Heart left ventricle (tissue), 16 donors: ENCODE measurements around the gene THSD4. TPM values are rescaled to one million over a fixed set of nuclear protein-coding genes. Genes with fewer than 3 reads are reported as not detected.

ENCODE experiments used
- ATAC-seq, 4 donors: fragments of 200-7000 bp; cut with Tn5 transposase; one replicate each; pipeline ENCODE4 v1.9.1; 2020 to 2022; ENCODE audit warnings: moderate library complexity in 4 of 4, mild to moderate bottlenecking in 3 of 4, moderate number of reproducible peaks in 1 of 4
- DNase-seq, 5 donors: peaks; one replicate each; pipeline ENCODE4 v3.0.0-alpha.2; 2020
- H3K27ac ChIP-seq, 12 donors: fragments of 200-600 bp; sonication (generic) in 4 of 12; one replicate each; pipeline versions ENCODE4 v1.5.0 to v1.8.0; 2016 to 2022; ENCODE audit warnings: mild to moderate bottlenecking in 2 of 12
- H3K27me3 ChIP-seq, 9 donors: fragments of 200-600 bp; sonication (generic) in 2 of 9; one replicate each; pipeline versions ENCODE4 v1.5.1 to v1.8.0; 2016 to 2022; ENCODE audit warnings: mild to moderate bottlenecking in 3 of 9
- H3K36me3 ChIP-seq, 9 donors: fragments of 200-600 bp; sonication (generic) in 2 of 9; one replicate each; pipeline versions ENCODE4 v1.5.0 to v1.8.0; 2018 to 2022; ENCODE audit warnings: mild to moderate bottlenecking in 2 of 9
- H3K4me1 ChIP-seq, 12 donors: fragments of 200-600 bp; sonication (generic) in 4 of 12; one replicate each; pipeline versions ENCODE4 v1.5.0 to v1.8.0; 2016 to 2022; ENCODE audit warnings: mild to moderate bottlenecking in 3 of 12
- H3K4me3 ChIP-seq, 12 donors: fragments of 200-600 bp; sonication (generic) in 4 of 12; one replicate each; pipeline versions ENCODE4 v1.5.0 to v1.8.0; 2017 to 2022; ENCODE audit warnings: mild to moderate bottlenecking in 9 of 12, moderate library complexity in 4 of 12
- H3K9me3 ChIP-seq, 12 donors: fragments of 200-600 bp; sonication (generic) in 4 of 12; one replicate each; pipeline versions ENCODE4 v1.5.0 to v1.8.0; 2016 to 2022; ENCODE audit warnings: mild to moderate bottlenecking in 1 of 12
- POLR2A ChIP-seq, 2 donors: fragments of 450-650 bp; IDR thresholded peaks; one replicate each; pipeline ENCODE4 v1.6.1; 2017; ENCODE audit warnings: antibody characterized with exemption in 2 of 2, mild to moderate bottlenecking in 2 of 2, moderate library complexity in 2 of 2
- WGBS, 4 donors: extraction: QIAGEN DNeasy Blood & Tissue Kit in 2 of 4; methylation state at CpG; one replicate each; pipeline versions ENCODE4 v1.1.5 to v1.1.7; 2013 to 2018; 5-methylcytosine and 5-hydroxymethylcytosine counted together
- intact Hi-C, 10 donors: fragments of 100-400 bp; cut with DNase I; formaldehyde crosslinking; loops; one replicate each; pipeline versions ENCODE4 v1.11.1 to v1.14.2; 2022
- polyA plus RNA-seq, 2 donors: library from polyadenylated mRNA; stranded (reverse); fragments of 200-250 nt; gene quantifications; one replicate each; pipeline ENCODE4 v1.2.3, GENCODE V29; 2013
- total RNA-seq, 9 donors: library from RNA; depleted of rRNA in 2 of 9; stranded (reverse); fragments of >200 nt in 2 of 9; fragmentation: NEBNext Ultra II Directional in 3 of 9; extraction: Animal tissue kit (Norgen Biotek cat#: 25700) in 3 of 9; gene quantifications; one replicate each; pipeline versions ENCODE4 v1.1.0 to v1.2.4, GENCODE V29; 2016 to 2023
- TF ChIP-seq, protein P1 (sequence below), 12 donors: fragments of 200-600 bp; sonication (generic) in 4 of 12; IDR thresholded peaks; one replicate each; pipeline versions ENCODE4 v1.5.0 to v1.8.0; 2018 to 2022; ENCODE audit warnings: antibody characterized with exemption in 12 of 12, mild to moderate bottlenecking in 5 of 12
- donor health status: ischemic (EF 13 %, LVEDD 7.1; RV severe dilation, severe dysfunction).
- donor health status: healthy with polysubstance abuse.
- donor health status: DM: no; HTN: yes; CAD: no.
- donor health status: DM: no; HTN: no; CAD: no.
- donor health status: ischemic (EF 25% LVEDD 6.9; RV normal size, moderate dysfunction).
- donor health status: ischemic (EF 25% LVEDD 5.7; RV mildly dilated, moderate dysfunction).
- donor health status: healthy.
- donor health status: DM: yes; HTN: yes; CAD: no.
- donor health status: ischemic (EF 35%, LVEDD 5.7; RV mildly dilated, moderate dysfunction).
- donor health status: nonischemic (EF 11% LVEDD 7.7; RV severe dilation, severe dysfunction).
- donor health status: DM: yes; HTN: yes; CAD: no.
- donor health status: PGD.
- donor health status: ischemic (EF 29% LVEDD 5.4; RV normal size, mild dysfunction).
- donor health status: nonischemic (EF 23%, LVEDD 6.1; RV moderate dilation, normal function).

The THSD4 gene
- total and polyA plus RNA-seq, 11 donors, result 32.6 to 206 (median 93.2) TPM

DNA sequence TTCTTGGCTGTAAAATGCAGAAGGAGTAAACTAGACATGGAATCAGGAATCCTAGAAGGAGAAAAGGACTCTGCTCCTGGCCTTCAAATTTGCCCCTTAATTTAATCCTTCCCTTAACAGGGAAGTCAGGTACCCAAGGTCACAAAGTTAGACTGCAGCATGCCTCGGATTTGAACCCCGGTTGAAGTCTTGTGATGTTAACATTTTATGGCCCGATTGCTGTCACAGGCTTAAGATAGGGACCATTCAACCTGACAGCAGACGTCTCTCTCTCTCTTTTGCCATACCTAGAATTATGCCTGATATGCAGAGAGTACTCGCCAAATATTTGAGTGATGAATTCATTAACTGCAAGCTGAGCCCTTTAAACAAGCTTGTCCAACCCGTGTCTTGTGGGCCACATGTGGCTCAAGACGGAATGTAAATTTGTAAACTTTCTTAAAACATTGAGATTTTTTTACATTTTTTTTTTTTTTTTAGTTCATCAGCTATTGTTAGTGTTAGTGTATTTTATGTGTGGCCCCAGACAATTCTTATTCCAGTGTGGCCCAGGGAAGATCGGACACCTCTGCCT lies 217.2 kb downstream of the THSD4 start:
- H3K27ac ChIP-seq, result peak overlapping the region in 10 of 12 donors; percentile 41 to 94 (median 78)
- no peaks in the 10 kb centered on the region for H3K9me3 ChIP-seq
- intact Hi-C loops, result loop anchor here in 3 of 10 donors (10.0 kb wide), 2 partner anchors 52 to 82 kb away; no protein-coding TSS in a partner anchor
- 50 to 65% (median 57%) methylated on average over 8 of the region's 8 CpGs for WGBS, 4 donors
- no peaks in the 10 kb centered on the region for H3K27me3 ChIP-seq
- DNase-seq (no peak), ATAC-seq (peak in 2 of 4 donors; percentile 11 to 65)
- no peak overlapping the region for H3K4me3 ChIP-seq
- TF ChIP-seq, protein P1, sequence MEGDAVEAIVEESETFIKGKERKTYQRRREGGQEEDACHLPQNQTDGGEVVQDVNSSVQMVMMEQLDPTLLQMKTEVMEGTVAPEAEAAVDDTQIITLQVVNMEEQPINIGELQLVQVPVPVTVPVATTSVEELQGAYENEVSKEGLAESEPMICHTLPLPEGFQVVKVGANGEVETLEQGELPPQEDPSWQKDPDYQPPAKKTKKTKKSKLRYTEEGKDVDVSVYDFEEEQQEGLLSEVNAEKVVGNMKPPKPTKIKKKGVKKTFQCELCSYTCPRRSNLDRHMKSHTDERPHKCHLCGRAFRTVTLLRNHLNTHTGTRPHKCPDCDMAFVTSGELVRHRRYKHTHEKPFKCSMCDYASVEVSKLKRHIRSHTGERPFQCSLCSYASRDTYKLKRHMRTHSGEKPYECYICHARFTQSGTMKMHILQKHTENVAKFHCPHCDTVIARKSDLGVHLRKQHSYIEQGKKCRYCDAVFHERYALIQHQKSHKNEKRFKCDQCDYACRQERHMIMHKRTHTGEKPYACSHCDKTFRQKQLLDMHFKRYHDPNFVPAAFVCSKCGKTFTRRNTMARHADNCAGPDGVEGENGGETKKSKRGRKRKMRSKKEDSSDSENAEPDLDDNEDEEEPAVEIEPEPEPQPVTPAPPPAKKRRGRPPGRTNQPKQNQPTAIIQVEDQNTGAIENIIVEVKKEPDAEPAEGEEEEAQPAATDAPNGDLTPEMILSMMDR (IDR thresholded peaks at IDR 0.05), result no peak
- no peak for TF ChIP-seq POLR2A (IDR thresholded peaks at IDR 0.05)
- H3K36me3 ChIP-seq, result peaks cover 0 to 9% (median 0%) of the 10 kb centered on the region in 9 donors
- peaks cover 0 to 63% (median 28%) of the 10 kb centered on the region in 12 donors for H3K4me1 ChIP-seq

- H3K36me3 ChIP-seq, result peaks cover 0 to 9% (median 0%) of the 10 kb centered on the region in 9 donors
- no peak for TF ChIP-seq POLR2A (IDR thresholded peaks at IDR 0.05)
- TF ChIP-seq, protein P1 (IDR thresholded peaks at IDR 0.05), result no peak
- peak overlapping the region in 10 of 12 donors; percentile 41 to 94 (median 77) for H3K27ac ChIP-seq
- intact Hi-C loops, result loop anchor here in 3 of 10 donors (10.0 kb wide), 2 partner anchors 52 to 82 kb away; no protein-coding TSS in a partner anchor
- peaks cover 0 to 63% (median 26%) of the 10 kb centered on the region in 12 donors for H3K4me1 ChIP-seq
- H3K4me3 ChIP-seq, result no peak overlapping the region
- ATAC-seq (no peak), DNase-seq (no peak)
- 62 to 73% (median 68%) methylated on average over 3 of the region's 3 CpGs for WGBS, 4 donors
- H3K9me3 ChIP-seq, result no peaks in the 10 kb centered on the region
- H3K27me3 ChIP-seq, result no peaks in the 10 kb centered on the region
Observed at GRCh38 chr15:71333136-71333700, 217.9 kb downstream of the THSD4 start.

GRCh38 chr15:71333839-71334238 lies 218.6 kb downstream of the THSD4 start:
- Histone ChIP-seq H3K4me3 (no peak overlapping the region), H3K36me3 (peaks cover 0 to 9% (median 0%) of the 10 kb centered on the region in 9 donors), H3K27me3 (no peaks in the 10 kb centered on the region), H3K9me3 (no peaks in the 10 kb centered on the region), H3K27ac (peak overlapping the region in 8 of 12 donors; percentile 46 to 94 (median 78)), H3K4me1 (peaks cover 0 to 57% (median 21%) of the 10 kb centered on the region in 12 donors)
- WGBS, 4 donors, result 72 to 83% (median 78%) methylated on average over 3 of the region's 3 CpGs
- no peak for TF ChIP-seq POLR2A (IDR thresholded peaks at IDR 0.05)
- TF ChIP-seq, protein P1 (IDR thresholded peaks at IDR 0.05), result no peak
- intact Hi-C loops, result loop anchor here in 3 of 10 donors (10.0 kb wide), 2 partner anchors 51 to 81 kb away; no protein-coding TSS in a partner anchor
- DNase-seq (no peak), ATAC-seq (no peak)

DNA sequence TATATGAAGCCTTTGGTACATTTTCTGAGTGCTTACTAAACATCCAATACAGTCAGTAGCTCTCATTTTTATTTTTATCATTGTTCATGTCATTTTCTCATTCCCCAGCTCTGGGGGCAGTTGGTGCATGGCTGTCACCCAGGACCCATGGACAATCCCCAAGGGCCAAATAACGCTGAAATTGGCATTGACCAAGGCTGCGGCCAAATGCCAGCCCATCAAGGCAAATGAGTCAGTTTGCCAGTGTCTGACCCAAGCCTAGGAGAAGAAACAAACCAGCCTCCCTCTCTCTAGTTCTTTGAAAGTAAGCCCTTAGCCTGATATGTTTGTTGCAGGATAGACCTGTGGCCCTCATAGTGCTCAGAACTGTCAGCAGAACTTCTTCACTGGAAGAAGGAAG lies 219.2 kb downstream of the THSD4 start:
- Histone ChIP-seq H3K4me3 (no peak overlapping the region), H3K4me1 (peaks cover 0 to 55% (median 15%) of the 10 kb centered on the region in 12 donors), H3K9me3 (no peaks in the 10 kb centered on the region), H3K27me3 (no peaks in the 10 kb centered on the region), H3K27ac (peak overlapping the region in 6 of 12 donors; percentile 1 to 94 (median 80)), H3K36me3 (peaks cover 0 to 9% (median 0%) of the 10 kb centered on the region in 9 donors)
- no peak for ATAC-seq
- intact Hi-C loops, result loop anchor here in 3 of 10 donors (10.0 kb wide), 2 partner anchors 50 to 80 kb away; no protein-coding TSS in a partner anchor
- TF ChIP-seq, protein P1 (IDR thresholded peaks at IDR 0.05), result no peak
- no peak for TF ChIP-seq POLR2A (IDR thresholded peaks at IDR 0.05)
- WGBS, 4 donors, result 79 to 93% (median 91%) methylated on average over 2 of the region's 2 CpGs
- no peak for DNase-seq
